ENCODE measurements around the gene PCNX3. TPM values are rescaled to one million over a fixed set of nuclear protein-coding genes. Genes with fewer than 3 reads are reported as not detected.

PCNX3 gene
- total and polyA plus RNA-seq, 10 of the 15 experiments (the other 5 are each of a cell fraction or from before 2014, with no cell fraction given), result 0.03 to 46.6 (median 8.4) TPM

GRCh38 chr11:65598258-65598699, 17.3 kb upstream of the PCNX3 start:
- FAIRE-seq, result no peak
- Histone ChIP-seq H3K27ac (ENCODE audit: control insufficient read depth, insufficient read depth) (no peak overlapping the region), H3K9ac (ENCODE audit: control insufficient read depth, insufficient read depth, low read length) (no peak overlapping the region), H3K27me3 (replicated peaks in 1 of 2; ENCODE audit: control insufficient read depth in 2 of 2, insufficient read depth in 2 of 2, low read length in 1 of 2) (no peaks in the 10 kb centered on the region), H3K4me2 (ENCODE audit: control insufficient read depth, insufficient read depth) (no peak overlapping the region), H3K9me3 (replicated peaks; ENCODE audit: control insufficient read depth, insufficient read depth, low read length) (no peaks in the 10 kb centered on the region), H3K4me1 (ENCODE audit: control insufficient read depth, insufficient read depth, low read length) (no peaks in the 10 kb centered on the region), H3K79me2 (ENCODE audit: control insufficient read depth, insufficient read depth, low read length) (no peaks in the 10 kb centered on the region), H3K36me3 (ENCODE audit: control insufficient read depth in 2 of 2, insufficient read depth in 2 of 2, low read length in 1 of 2) (peaks cover 0 to 3% of the 10 kb centered on the region in 2 experiments; a peak in 3 of 4 replicates), H4K20me1 (ENCODE audit: control insufficient read depth, insufficient read depth) (no peaks in the 10 kb centered on the region), H3K4me3 (no peak overlapping the region), H2AFZ (ENCODE audit: control insufficient read depth, low read depth, low read length) (no peak overlapping the region)
- ChIA-PET CTCF (interaction anchor here (1.5 kb wide), 1 partner anchor 25 kb away, joined by 6 read pairs; no protein-coding TSS in a partner anchor), RAD21 (ENCODE audit: unreplicated experiment) (no interaction called here), SMC1A (ENCODE audit: uncharacterized antibody, unreplicated experiment) (interaction anchor here (1.8 kb wide), 1 partner anchor 9 kb away, joined by 7 read pairs; no protein-coding TSS in a partner anchor), POLR2A (interaction anchor here (1.5 kb wide), 1 partner anchor 14 kb away, joined by 3 read pairs; no protein-coding TSS in a partner anchor)
- WGBS (ENCODE audit: insufficient coverage, insufficient replicate concordance, low lambda C conversion rate, missing lambda C conversion rate), result 87% methylated on average over 16 of the region's 16 CpGs
- in situ Hi-C loops (cut with MboI), result no loop called here
- TF ChIP-seq CHD2 (IDR thresholded peaks at IDR 0.05; ENCODE audit: borderline replicate concordance, low read depth, low read length), result no peak
- no peak for TF ChIP-seq SMC3 (IDR thresholded peaks at IDR 0.05; ENCODE audit: borderline replicate concordance, low read length)
- TF ChIP-seq, protein P1, sequence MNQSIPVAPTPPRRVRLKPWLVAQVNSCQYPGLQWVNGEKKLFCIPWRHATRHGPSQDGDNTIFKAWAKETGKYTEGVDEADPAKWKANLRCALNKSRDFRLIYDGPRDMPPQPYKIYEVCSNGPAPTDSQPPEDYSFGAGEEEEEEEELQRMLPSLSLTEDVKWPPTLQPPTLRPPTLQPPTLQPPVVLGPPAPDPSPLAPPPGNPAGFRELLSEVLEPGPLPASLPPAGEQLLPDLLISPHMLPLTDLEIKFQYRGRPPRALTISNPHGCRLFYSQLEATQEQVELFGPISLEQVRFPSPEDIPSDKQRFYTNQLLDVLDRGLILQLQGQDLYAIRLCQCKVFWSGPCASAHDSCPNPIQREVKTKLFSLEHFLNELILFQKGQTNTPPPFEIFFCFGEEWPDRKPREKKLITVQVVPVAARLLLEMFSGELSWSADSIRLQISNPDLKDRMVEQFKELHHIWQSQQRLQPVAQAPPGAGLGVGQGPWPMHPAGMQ (IDR thresholded peaks at IDR 0.05; ENCODE audit: borderline replicate concordance), result no peak
- no peak for TF ChIP-seq ATF2 (IDR thresholded peaks at IDR 0.05; ENCODE audit: low read length)
- TF ChIP-seq POLR2A (IDR thresholded peaks at IDR 0.05; ENCODE audit: low read depth, low read length), result peak; percentile 38
- TF ChIP-seq, protein P2, sequence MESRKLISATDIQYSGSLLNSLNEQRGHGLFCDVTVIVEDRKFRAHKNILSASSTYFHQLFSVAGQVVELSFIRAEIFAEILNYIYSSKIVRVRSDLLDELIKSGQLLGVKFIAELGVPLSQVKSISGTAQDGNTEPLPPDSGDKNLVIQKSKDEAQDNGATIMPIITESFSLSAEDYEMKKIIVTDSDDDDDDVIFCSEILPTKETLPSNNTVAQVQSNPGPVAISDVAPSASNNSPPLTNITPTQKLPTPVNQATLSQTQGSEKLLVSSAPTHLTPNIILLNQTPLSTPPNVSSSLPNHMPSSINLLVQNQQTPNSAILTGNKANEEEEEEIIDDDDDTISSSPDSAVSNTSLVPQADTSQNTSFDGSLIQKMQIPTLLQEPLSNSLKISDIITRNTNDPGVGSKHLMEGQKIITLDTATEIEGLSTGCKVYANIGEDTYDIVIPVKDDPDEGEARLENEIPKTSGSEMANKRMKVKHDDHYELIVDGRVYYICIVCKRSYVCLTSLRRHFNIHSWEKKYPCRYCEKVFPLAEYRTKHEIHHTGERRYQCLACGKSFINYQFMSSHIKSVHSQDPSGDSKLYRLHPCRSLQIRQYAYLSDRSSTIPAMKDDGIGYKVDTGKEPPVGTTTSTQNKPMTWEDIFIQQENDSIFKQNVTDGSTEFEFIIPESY (IDR thresholded peaks at IDR 0.05), result no peak
- TF ChIP-seq POLR2AphosphoS2 (IDR thresholded peaks at IDR 0.05; ENCODE audit: low read depth, low read length), result no peak
- ATAC-seq, result no peak
- no peak for DNase-seq (ENCODE audit: low read depth, low spot score)
- intact Hi-C loops (cut with micrococcal nuclease; ENCODE audit: unreplicated experiment), result no loop called here
- no TSS peak for BruUV-seq (replicated peaks)
